CD4-positive, alpha-beta memory T cell (primary cell): ENCODE measurements around the gene ZNF236. TPM values are rescaled to one million over a fixed set of nuclear protein-coding genes. Genes with fewer than 3 reads are reported as not detected.
A peak's percentile ranks its signal among the peaks of the same experiment; 100 is the strongest.

Experiments
- CTCF ChIA-PET: fragments of 350-600 bp; sonication (Branson Sonifier 250); formaldehyde crosslinking; loops from one replicate; lab custom pipeline; 2021; ENCODE audit warnings: inconsistent platforms; ENCODE audit not compliant: partially characterized antibody; lab: Charles Lee
- POLR2A ChIA-PET: fragments of 350-600 bp; sonication (Branson Sonifier 250); formaldehyde crosslinking; loops from one replicate; lab custom pipeline; 2021; ENCODE audit not compliant: partially characterized antibody; lab: Charles Lee
- DNase-seq, 5 donors: peaks; one replicate each; pipeline versions ENCODE4 v3.0.0 to v3.0.0-alpha.2; 2020 to 2022; ENCODE audit warnings: mixed read lengths in 1 of 5
- H3K27ac ChIP-seq: one replicate; pipeline ENCODE4 v1.7.0; 2013; ENCODE audit warnings: low read depth, low read length
- H3K27me3 ChIP-seq: 2 replicates; pipeline ENCODE4 v1.7.0; 2013; ENCODE audit warnings: mild to moderate bottlenecking, low read length, moderate library complexity; ENCODE audit not compliant: insufficient read depth
- H3K36me3 ChIP-seq: 2 replicates; pipeline ENCODE4 v1.7.0; 2013; ENCODE audit warnings: mild to moderate bottlenecking, low read length, moderate library complexity; ENCODE audit not compliant: insufficient read depth
- H3K4me1 ChIP-seq: 2 replicates; pipeline ENCODE4 v1.7.0; 2013; ENCODE audit warnings: mild to moderate bottlenecking, low read length, moderate library complexity; ENCODE audit not compliant: insufficient read depth
- H3K4me3 ChIP-seq, 2 donors: one replicate each; pipeline ENCODE4 v1.7.0; 2013; ENCODE audit warnings: low read length in 2 of 2, mild to moderate bottlenecking in 1 of 2
- H3K9me3 ChIP-seq, 2 donors: one replicate each; pipeline ENCODE4 v1.7.0; 2013; ENCODE audit warnings: low read length in 2 of 2, control low read depth in 1 of 2; ENCODE audit not compliant: control insufficient read depth in 1 of 2
- H3K27ac Mint-ChIP-seq, 7 donors: one replicate each; pipeline ENCODE4 v1.8.0; 2020 to 2021; ENCODE audit warnings: mixed read lengths in 7 of 7, mild to moderate bottlenecking in 6 of 7, inconsistent platforms in 3 of 7, moderate library complexity in 3 of 7
- H3K27me3 Mint-ChIP-seq, 2 donors: one replicate each; pipeline ENCODE4 v1.8.0; 2020 to 2021; ENCODE audit warnings: mixed read lengths in 2 of 2
- H3K36me3 Mint-ChIP-seq, 2 donors: one replicate each; pipeline ENCODE4 v1.8.0; 2020 to 2021; ENCODE audit warnings: mixed read lengths in 2 of 2, inconsistent platforms in 1 of 2, mild to moderate bottlenecking in 1 of 2
- H3K4me1 Mint-ChIP-seq, 4 donors: one replicate each; pipeline ENCODE4 v1.8.0; 2020 to 2021; ENCODE audit warnings: mixed read lengths in 4 of 4, mild to moderate bottlenecking in 1 of 4
- H3K4me3 Mint-ChIP-seq, 8 donors: one replicate each; pipeline ENCODE4 v1.8.0; 2020 to 2021; ENCODE audit warnings: mixed read lengths in 8 of 8, mild to moderate bottlenecking in 7 of 8, moderate library complexity in 6 of 8, inconsistent platforms in 3 of 8
- H3K9me3 Mint-ChIP-seq, 8 donors: one replicate each; pipeline ENCODE4 v1.8.0; 2020 to 2021; ENCODE audit warnings: mixed read lengths in 8 of 8, mild to moderate bottlenecking in 5 of 8, inconsistent platforms in 3 of 8, moderate library complexity in 1 of 8
- intact Hi-C: fragments of 100-400 bp; cut with micrococcal nuclease; formaldehyde crosslinking; loops from one replicate; pipeline ENCODE4 v1.15.1; 2023
- polyA plus RNA-seq, 2 donors: library from polyadenylated mRNA; unstranded; fragments of 300-500 nt; fragmentation: Illumina TruSeq; gene quantifications; one replicate each; pipeline ENCODE4 v1.2.3, GENCODE V29; 2021
- total RNA-seq, 2 experiments: library from RNA; stranded (reverse); gene quantifications; one replicate each; pipeline ENCODE4 v1.2.3, GENCODE V29; 2021

ZNF236 gene
- total and polyA plus RNA-seq, 4 experiments from 2014 or later: 2.0 to 29.1 (median 18.8) TPM

DNA sequence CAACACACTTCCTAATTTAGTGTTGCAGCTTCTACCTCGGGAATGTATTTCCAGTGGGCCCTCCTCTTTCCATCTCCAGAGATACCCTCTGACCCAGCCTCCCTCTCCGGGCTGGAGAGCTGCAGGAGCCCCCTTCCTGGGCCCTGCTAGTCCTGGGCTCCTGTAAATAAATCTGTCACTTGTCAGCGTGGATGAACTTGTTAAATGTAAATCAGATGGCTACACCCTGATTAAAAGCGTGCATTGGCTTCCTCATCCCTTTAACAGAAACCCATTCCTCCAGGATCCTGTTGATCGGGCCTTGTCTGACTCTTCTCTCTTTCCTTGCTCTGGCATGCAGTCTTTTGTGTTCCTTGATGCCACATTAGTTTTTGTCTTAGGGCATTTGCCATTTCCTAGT is 2.4 kb downstream of the ZNF236 start:
- CTCF ChIA-PET: interaction anchor here (0.6 to 9.7 kb wide), 2 partner anchors 23 to 31 kb away, joined by 3 to 89 read pairs; no protein-coding TSS in a partner anchor
- Histone ChIP-seq H3K4me1 (peaks cover 42% of the 10 kb centered on the region), H3K27ac (no peak overlapping the region), H3K36me3 (no peaks in the 10 kb centered on the region), H3K27me3 (no peaks in the 10 kb centered on the region), H3K9me3 (no peaks in the 10 kb centered on the region), H3K4me3 (no peak overlapping the region)
- POLR2A ChIA-PET: interaction anchor here (1.3 to 1.5 kb wide), 2 partner anchors 12 to 230 kb away, joined by 3 read pairs; no protein-coding TSS in a partner anchor
- Mint-ChIP-seq H3K36me3 (peaks cover 0 to 18% of the 10 kb centered on the region in 2 donors), H3K4me3 (peak overlapping the region; percentile 1 to 87 (median 51)), H3K4me1 (peaks cover 31 to 60% (median 43%) of the 10 kb centered on the region in 4 donors), H3K9me3 (peaks cover 0 to 3% (median 0%) of the 10 kb centered on the region in 8 donors), H3K27ac (peak overlapping the region in 6 of 7 donors; percentile 53 to 96 (median 78)), H3K27me3 (no peaks in the 10 kb centered on the region)
- intact Hi-C loops: loop anchor here (5.0 to 10.0 kb wide), 4 partner anchors 240 to 1610 kb away; partner anchors contain the start of gene TSHZ1
- no peak for DNase-seq

DNA sequence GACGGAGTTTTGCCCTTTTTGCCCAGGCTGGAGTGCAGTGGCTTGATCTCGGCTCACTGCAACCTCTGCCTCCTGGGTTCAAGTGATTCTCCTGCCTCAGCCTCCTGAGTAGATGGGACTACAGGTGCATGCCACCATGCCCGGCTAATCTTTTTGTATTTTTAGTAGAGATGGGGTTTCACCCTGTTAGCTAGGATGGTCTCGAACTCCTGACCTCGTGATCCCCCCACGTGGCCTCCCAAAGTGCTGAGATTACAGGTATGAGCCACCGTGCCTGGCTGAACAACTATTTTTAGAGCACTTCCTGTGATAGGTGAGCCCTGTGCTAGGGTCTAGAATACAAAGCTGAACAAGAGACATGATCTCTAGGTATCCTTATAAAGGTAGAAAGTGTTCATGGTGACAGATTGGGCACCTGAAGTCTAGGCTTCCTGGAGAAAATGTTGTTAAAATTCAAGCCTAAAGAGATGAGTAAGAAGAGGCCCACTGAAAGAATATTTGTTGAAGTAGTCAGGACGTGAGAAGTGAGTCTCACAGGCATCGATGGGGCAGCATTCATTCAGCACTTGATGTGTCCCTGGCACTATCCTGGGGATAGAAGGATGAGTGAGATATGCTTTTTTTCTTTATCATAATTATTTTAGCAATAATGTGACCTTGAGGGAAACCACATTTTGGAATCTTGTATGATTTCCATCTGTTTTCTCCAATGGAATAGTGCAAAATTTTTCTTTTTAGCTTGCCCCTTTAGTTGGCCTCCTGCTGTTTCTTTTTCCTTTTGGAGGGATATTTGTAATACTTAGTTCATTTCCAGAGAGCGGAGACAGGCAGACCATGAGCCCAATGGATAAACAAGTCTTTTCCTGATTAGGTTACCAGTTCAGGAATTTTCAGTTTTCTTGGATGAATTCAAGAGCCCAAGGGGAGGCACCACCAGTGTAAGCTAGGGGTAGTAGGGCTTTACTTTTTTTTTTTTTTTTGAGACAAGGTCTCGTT is 5.1 kb downstream of the ZNF236 start:
- no peaks in the 10 kb centered on the region for H3K36me3 ChIP-seq
- H3K9me3 ChIP-seq: no peaks in the 10 kb centered on the region
- Mint-ChIP-seq H3K9me3 (peaks cover 0 to 3% (median 0%) of the 10 kb centered on the region in 8 donors), H3K36me3 (peaks cover 0 to 3% of the 10 kb centered on the region in 2 donors), H3K4me1 (peaks cover 31 to 47% (median 38%) of the 10 kb centered on the region in 4 donors), H3K27me3 (no peaks in the 10 kb centered on the region), H3K27ac (peak overlapping the region in 6 of 7 donors; percentile 4 to 56 (median 47)), H3K4me3 (peak overlapping the region in 1 of 8 donors; percentile 31)
- no peak overlapping the region for H3K27ac ChIP-seq
- CTCF ChIA-PET: interaction anchor here (1.2 kb wide), 1 partner anchor 12 kb away, joined by 3 read pairs; no protein-coding TSS in a partner anchor
- peaks cover 27% of the 10 kb centered on the region for H3K4me1 ChIP-seq
- POLR2A ChIA-PET: no interaction called here
- intact Hi-C loops: loop anchor here (10.0 kb wide), 3 partner anchors 237 to 1613 kb away; partner anchors contain the start of gene TSHZ1
- H3K4me3 ChIP-seq: no peak overlapping the region
- no peak for DNase-seq
- no peaks in the 10 kb centered on the region for H3K27me3 ChIP-seq

DNA sequence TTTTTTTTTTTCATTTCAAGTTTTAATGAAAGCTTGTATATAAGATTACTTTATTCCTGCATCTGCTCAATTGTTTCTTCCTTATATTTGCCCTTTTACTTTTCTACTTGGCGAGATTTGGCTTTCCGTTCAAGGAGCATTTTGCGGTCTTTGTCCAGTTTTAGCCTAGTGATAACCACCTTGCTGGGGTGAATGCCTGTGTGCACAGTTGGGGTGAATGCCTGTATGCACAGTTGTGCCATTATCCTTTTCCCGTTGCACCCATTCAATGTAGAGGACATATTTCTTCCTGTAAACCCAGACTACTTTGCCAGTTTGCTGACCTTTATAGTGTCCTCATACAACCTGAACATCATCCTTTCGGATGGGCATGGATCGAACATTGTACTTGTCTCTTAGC is 12.0 kb downstream of the ZNF236 start:
- H3K36me3 Mint-ChIP-seq: no peaks in the 10 kb centered on the region

DNA sequence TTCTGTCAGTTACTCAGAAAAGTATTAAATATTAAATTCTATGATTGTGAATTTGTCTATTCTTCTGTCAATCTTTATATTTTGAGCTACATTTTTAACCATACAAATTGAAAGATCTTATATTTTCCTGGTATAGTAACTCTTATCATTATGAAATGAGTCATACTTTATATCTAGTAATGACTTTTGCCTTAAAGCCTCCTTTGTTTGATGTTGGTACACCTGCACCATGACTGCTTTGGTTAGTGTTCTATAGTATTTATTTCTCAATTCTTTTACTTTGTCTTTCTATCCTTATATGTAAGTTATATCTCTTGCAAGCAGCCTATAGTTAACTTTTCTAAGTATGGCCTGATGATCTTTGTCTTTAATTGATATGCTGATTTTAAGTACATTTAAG is 13.0 kb downstream of the ZNF236 start:
- H3K36me3 ChIP-seq: no peaks in the 10 kb centered on the region
- Mint-ChIP-seq H3K27ac (peak overlapping the region in 1 of 7 donors; percentile 33), H3K36me3 (no peaks in the 10 kb centered on the region), H3K9me3 (no peaks in the 10 kb centered on the region), H3K27me3 (no peaks in the 10 kb centered on the region), H3K4me3 (no peak overlapping the region), H3K4me1 (peaks cover 30 to 45% (median 32%) of the 10 kb centered on the region in 4 donors)
- CTCF ChIA-PET: interaction anchor here (1.6 kb wide), 1 partner anchor 9 kb away, joined by 4 read pairs; no protein-coding TSS in a partner anchor
- H3K27me3 ChIP-seq: no peaks in the 10 kb centered on the region
- no peaks in the 10 kb centered on the region for H3K9me3 ChIP-seq
- no peak overlapping the region for H3K27ac ChIP-seq
- POLR2A ChIA-PET: no interaction called here
- peaks cover 8% of the 10 kb centered on the region for H3K4me1 ChIP-seq
- DNase-seq: no peak
- intact Hi-C loops: no loop called here
- no peak overlapping the region for H3K4me3 ChIP-seq

More for the DNA sequence above, 12.0 kb downstream of the ZNF236 start:
- no peaks in the 10 kb centered on the region for H3K9me3 Mint-ChIP-seq
- DNase-seq: no peak
- Histone ChIP-seq H3K9me3 (no peaks in the 10 kb centered on the region), H3K4me3 (no peak overlapping the region), H3K27me3 (no peaks in the 10 kb centered on the region), H3K4me1 (peaks cover 8% of the 10 kb centered on the region), H3K36me3 (no peaks in the 10 kb centered on the region), H3K27ac (no peak overlapping the region)
- POLR2A ChIA-PET: no interaction called here
- CTCF ChIA-PET: interaction anchor here (1.6 kb wide), 1 partner anchor 10 kb away, joined by 4 read pairs; no protein-coding TSS in a partner anchor
- no peak overlapping the region for H3K27ac Mint-ChIP-seq
- H3K27me3 Mint-ChIP-seq: no peaks in the 10 kb centered on the region
- intact Hi-C loops: no loop called here
- H3K4me3 Mint-ChIP-seq: no peak overlapping the region
- H3K4me1 Mint-ChIP-seq: peaks cover 31 to 43% (median 33%) of the 10 kb centered on the region in 4 donors

DNA sequence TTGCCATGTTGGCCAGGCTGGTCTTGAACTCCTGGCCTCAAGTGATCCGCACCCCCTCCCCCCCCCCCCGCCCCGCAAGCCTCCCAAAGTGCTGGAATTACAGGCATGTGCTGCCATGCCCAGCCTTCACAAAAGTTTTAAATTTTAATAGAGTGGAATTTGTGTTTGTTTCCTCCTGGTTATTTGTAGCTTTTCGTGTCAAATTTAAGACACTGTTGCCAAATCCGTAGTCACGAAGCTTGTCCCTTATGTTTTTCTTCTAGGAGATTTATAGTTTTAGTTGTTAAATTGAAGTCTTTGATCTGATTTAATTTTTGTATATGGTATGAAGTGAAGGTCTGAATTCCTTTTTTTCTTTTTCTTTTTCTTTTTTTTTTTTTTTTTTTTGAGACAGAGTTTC is 14.7 kb downstream of the ZNF236 start:
- Histone ChIP-seq H3K27me3 (no peaks in the 10 kb centered on the region), H3K4me3 (no peak overlapping the region), H3K27ac (no peak overlapping the region), H3K9me3 (no peaks in the 10 kb centered on the region), H3K36me3 (no peaks in the 10 kb centered on the region), H3K4me1 (peaks cover 8% of the 10 kb centered on the region)
- H3K9me3 Mint-ChIP-seq: no peaks in the 10 kb centered on the region
- no peak for DNase-seq
- peak overlapping the region in 1 of 7 donors; percentile 75 for H3K27ac Mint-ChIP-seq
- no peaks in the 10 kb centered on the region for H3K36me3 Mint-ChIP-seq
- ChIA-PET CTCF (interaction anchor here (0.7 to 2.7 kb wide), 3 partner anchors 30 to 146 kb away, joined by 3 to 9 read pairs (median 3); no protein-coding TSS in a partner anchor), POLR2A (interaction anchor here (1.0 kb wide), 1 partner anchor 13 kb away, joined by 3 read pairs; no protein-coding TSS in a partner anchor)
- intact Hi-C loops: no loop called here
- no peak overlapping the region for H3K4me3 Mint-ChIP-seq
- H3K27me3 Mint-ChIP-seq: no peaks in the 10 kb centered on the region
- peaks cover 27 to 45% (median 28%) of the 10 kb centered on the region in 4 donors for H3K4me1 Mint-ChIP-seq

DNA sequence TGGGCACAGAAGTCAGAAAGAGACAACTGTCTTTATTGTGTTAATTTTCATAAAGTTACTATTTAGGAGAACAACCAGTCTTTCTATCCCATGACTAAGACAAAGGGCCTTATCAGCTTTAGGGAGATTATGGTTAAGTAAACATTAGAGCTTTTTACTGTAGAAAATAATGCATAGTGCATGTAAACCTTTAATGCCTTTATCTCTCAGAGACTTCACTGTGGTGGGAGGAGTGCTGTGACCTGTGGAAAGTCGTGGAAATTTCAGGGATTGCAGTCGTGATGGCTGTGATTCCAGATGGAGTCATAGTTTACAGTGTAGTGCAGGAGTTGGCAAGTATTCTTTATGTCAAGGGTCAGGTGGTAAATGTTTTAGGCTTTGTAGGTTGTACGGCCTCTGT is 15.8 kb downstream of the ZNF236 start:
- peaks cover 8% of the 10 kb centered on the region for H3K4me1 ChIP-seq
- no peak for DNase-seq
- CTCF ChIA-PET: interaction anchor here (2.7 kb wide), 1 partner anchor 36 kb away, joined by 9 read pairs; no protein-coding TSS in a partner anchor

More for the DNA sequence above, 15.8 kb downstream of the ZNF236 start:
- Histone ChIP-seq H3K27me3 (no peaks in the 10 kb centered on the region), H3K36me3 (no peaks in the 10 kb centered on the region), H3K9me3 (no peaks in the 10 kb centered on the region), H3K27ac (no peak overlapping the region), H3K4me3 (no peak overlapping the region)
- Mint-ChIP-seq H3K4me3 (no peak overlapping the region), H3K27me3 (no peaks in the 10 kb centered on the region), H3K4me1 (peaks cover 23 to 34% (median 27%) of the 10 kb centered on the region in 4 donors), H3K27ac (no peak overlapping the region), H3K36me3 (no peaks in the 10 kb centered on the region), H3K9me3 (no peaks in the 10 kb centered on the region)
- intact Hi-C loops: no loop called here
- POLR2A ChIA-PET: no interaction called here
